HepG2 (cell line): ENCODE data around the gene MBD4. TPM values are rescaled to one million over a fixed set of nuclear protein-coding genes. Genes with fewer than 3 reads are reported as not detected.
A peak's percentile ranks its signal among the peaks of the same experiment; 100 is the strongest.

ENCODE experiments used
- ARID5B ChIP-seq: IDR thresholded peaks from 2 replicates; pipeline ENCODE4 v1.4.0; 2020; ENCODE audit warnings: mild to moderate bottlenecking, missing genetic modification reagents
- CHD2 ChIP-seq: IDR thresholded peaks from 2 replicates; pipeline ENCODE4 v1.6.1; 2011; ENCODE audit warnings: low read depth, low read length, improper control_type of control experiment
- ERF ChIP-seq: IDR thresholded peaks from 2 replicates; pipeline ENCODE4 v1.6.1; 2018; ENCODE audit warnings: missing biosample characterization, missing genetic modification reagents
- MYPOP ChIP-seq: sonication (generic); formaldehyde crosslinking; IDR thresholded peaks from 2 replicates; pipeline ENCODE4 v1.8.1; 2023; ENCODE audit warnings: mild to moderate bottlenecking, moderate library complexity, missing genetic modification reagents
- POLR2G ChIP-seq: fragments of 200-400 bp; formaldehyde crosslinking; IDR thresholded peaks from 2 replicates; pipeline ENCODE4 v1.6.1; 2018; ENCODE audit warnings: mild to moderate bottlenecking, low read depth, low read length, moderate library complexity
- RERE ChIP-seq: IDR thresholded peaks from 2 replicates; pipeline ENCODE4 v1.6.1; 2016; ENCODE audit warnings: low read depth, missing genetic modification reagents, missing compliant biosample characterization
- TRIM24 ChIP-seq: sonication (generic); formaldehyde crosslinking; IDR thresholded peaks from 2 replicates; pipeline ENCODE4 v1.8.0; 2022; ENCODE audit warnings: mild to moderate bottlenecking, missing genetic modification reagents
- ZNF276 ChIP-seq: sonication (generic); formaldehyde crosslinking; IDR thresholded peaks from 2 replicates; pipeline ENCODE4 v1.4.0; 2020; ENCODE audit warnings: mild to moderate bottlenecking, low read depth, missing genetic modification reagents
- ZNF691 ChIP-seq: sonication (generic); formaldehyde crosslinking; IDR thresholded peaks from 2 replicates; pipeline ENCODE4 v1.4.0; 2020; ENCODE audit warnings: missing genetic modification reagents, low read depth, mild to moderate bottlenecking, borderline replicate concordance
- polyA plus RNA-seq, 8 experiments: library from polyadenylated mRNA; depleted of rRNA in 3 of 8; stranded (reverse) in 7 of 8; unstranded in 1 of 8; fragments of >200 nt; fragmentation: Illumina TruSeq in 4 of 8; extraction: Trizol in 4 of 8; gene quantifications; 2 replicates each; pipeline versions ENCODE4 v1.2.1 to v1.2.3, GENCODE V29; 2011 to 2016; ENCODE audit warnings: low read depth in 4 of 8, missing spikeins in 1 of 8, mixed read lengths in 1 of 8; ENCODE audit not compliant: insufficient read depth in 1 of 8
- total RNA-seq, 5 experiments: library from RNA; depleted of rRNA; stranded (reverse); fragments of >200 nt; fragmentation: Illumina TruSeq; extraction: Trizol; gene quantifications; 2 replicates each; pipeline ENCODE4 v1.2.3, GENCODE V29; 2016; ENCODE audit warnings: low read depth in 1 of 5

MBD4 gene
- total and polyA plus RNA-seq, 2 of the 13 experiments (the other 11 are each of a cell fraction or from before 2014, with no cell fraction given), result 14.9 to 25.3 TPM

GRCh38 chr3:129428376-129429079 is 11.2 kb downstream of the MBD4 start, which contains the start of gene EFCAB12 (continued):
- 0 out of 2 replicates have a peak, but pooled peaks have one; percentile 31 for TF ChIP-seq ERF
- TF ChIP-seq MYPOP (CRISPR knock-in tag), result no peak
- no peak for TF ChIP-seq TRIM24 (CRISPR knock-in tag)
- TF ChIP-seq ZNF691 (CRISPR knock-in tag), result 0 out of 2 replicates have a peak, but pooled peaks have one; percentile 33
- 0 out of 2 replicates have a peak, but pooled peaks have one; percentile 12 for TF ChIP-seq ARID5B (CRISPR knock-in tag)
- TF ChIP-seq POLR2G, result peak; percentile 66; the same call in 1 of the 2 replicates
- TF ChIP-seq CHD2, result no peak
- peak; percentile 71; the same call in 1 of the 2 replicates for TF ChIP-seq ZNF276
- TF ChIP-seq RERE (CRISPR knock-in tag), result no peak
